HepG2 (cell line): ENCODE data around the gene CCDC85C. TPM values are rescaled to one million over a fixed set of nuclear protein-coding genes. Genes with fewer than 3 reads are reported as not detected.

Experiments
- ATAC-seq: fragments of 200-7000 bp; cut with Tn5 transposase; 3 replicates; pipeline ENCODE4 v1.9.1; 2020; ENCODE audit warnings: mild to moderate bottlenecking, moderate library complexity
- BruUV-seq: library from RNA; stranded (reverse); fragments of 400-500 nt; replicated peaks from 2 replicates; lab custom pipeline; 2021; lab: Mats Ljungman, UMichigan
- CTCF ChIA-PET: fragments of 300-600 bp; formaldehyde crosslinking; extraction: SDS; loops from one replicate; lab custom pipeline; 2021; ENCODE audit warnings: low total read pairs, inconsistent platforms, low intra/inter-chr PET ratio; lab: Yijun Ruan, JAX
- POLR2A ChIA-PET: fragments of 350-600 bp; sonication (Branson Sonifier 250); formaldehyde crosslinking; loops from one replicate; lab custom pipeline; 2020; ENCODE audit warnings: antibody characterized with exemption, inconsistent platforms; lab: Yijun Ruan, JAX
- DNase-seq: peaks from one replicate; pipeline ENCODE4 v3.0.0-alpha.2; 2015; ENCODE audit warnings: low spot score
- FAIRE-seq: peaks from 3 replicates; lab custom pipeline; 2011; peaks lifted over from hg19 to GRCh38; lab: Jason Lieb, UNC
- H2AFZ ChIP-seq: one replicate; pipeline ENCODE4 v1.6.1; 2011; ENCODE audit warnings: low read length, inconsistent platforms
- H3K27ac ChIP-seq: fragments of 300-600 bp; 3 replicates; pipeline ENCODE4 v1.8.0; 2011; ENCODE audit warnings: mixed run types, mild to moderate bottlenecking, mixed read lengths, low read length, inconsistent platforms; ENCODE audit not compliant: insufficient read depth; ENCODE audit errors: extremely low read length
- H3K27me3 ChIP-seq, 2 experiments: fragments of 200-600 bp in 1 of 2; 2 replicates in 1 of 2; 3 replicates in 1 of 2; pipeline versions ENCODE4 v1.6.0 to v1.8.0; 2011; ENCODE audit warnings: low read length in 2 of 2, mild to moderate bottlenecking in 2 of 2, moderate library complexity in 2 of 2, inconsistent platforms in 1 of 2; ENCODE audit not compliant: insufficient read depth in 2 of 2, control insufficient read depth in 1 of 2
- H3K36me3 ChIP-seq, 2 experiments: fragments of 200-600 bp in 1 of 2; replicated peaks in 1 of 2; 2 replicates in 1 of 2; 3 replicates in 1 of 2; pipeline versions ENCODE4 v1.5.1 to v1.8.0; 2011; ENCODE audit warnings: low read length in 2 of 2, inconsistent platforms in 1 of 2; ENCODE audit not compliant: insufficient read depth in 2 of 2, control insufficient read depth in 1 of 2
- H3K4me1 ChIP-seq: 2 replicates; pipeline ENCODE4 v1.5.1; 2012; ENCODE audit warnings: low read length, inconsistent platforms; ENCODE audit not compliant: insufficient read depth
- H3K4me2 ChIP-seq: 2 replicates; pipeline ENCODE4 v1.6.0; 2011; ENCODE audit warnings: low read depth, low read length, inconsistent platforms
- H3K4me3 ChIP-seq, 3 experiments: fragments of 200-600 bp in 1 of 3; sonication (generic), shearing (Covaris generic) in 1 of 3; replicated peaks in 1 of 3; 2 replicates each; pipeline ENCODE4 v1.5.1; 2011 to 2016; ENCODE audit warnings: low read length in 3 of 3, inconsistent platforms in 2 of 3, low read depth in 2 of 3, mild to moderate bottlenecking in 2 of 3, control low read depth in 1 of 3, mixed read lengths in 1 of 3; ENCODE audit not compliant: insufficient read depth in 1 of 3
- H3K79me2 ChIP-seq: one replicate; pipeline ENCODE4 v1.6.1; 2011; ENCODE audit warnings: low read length, inconsistent platforms; ENCODE audit not compliant: insufficient read depth
- H3K9ac ChIP-seq: 2 replicates; pipeline ENCODE4 v1.6.0; 2011; ENCODE audit warnings: mild to moderate bottlenecking, low read depth, low read length, inconsistent platforms; ENCODE audit not compliant: insufficient read depth
- H3K9me3 ChIP-seq: 2 replicates; pipeline ENCODE4 v1.5.1; 2012; ENCODE audit warnings: mild to moderate bottlenecking, low read length
- H4K20me1 ChIP-seq: 2 replicates; pipeline ENCODE4 v1.6.0; 2011; ENCODE audit warnings: inconsistent platforms, mild to moderate bottlenecking, low read length, moderate library complexity; ENCODE audit not compliant: insufficient read depth
- CSRNP1 ChIP-seq: sonication (generic); formaldehyde crosslinking; IDR thresholded peaks from 2 replicates; pipeline ENCODE4 v1.8.1; 2023; ENCODE audit warnings: mild to moderate bottlenecking, missing genetic modification reagents
- FUBP1 ChIP-seq: sonication (generic); formaldehyde crosslinking; IDR thresholded peaks from 2 replicates; pipeline ENCODE4 v1.5.1; 2020; ENCODE audit warnings: missing genetic modification reagents, mild to moderate bottlenecking, borderline replicate concordance
- GPN1 ChIP-seq: sonication (generic); formaldehyde crosslinking; IDR thresholded peaks from 2 replicates; pipeline ENCODE4 v1.5.1; 2020; ENCODE audit warnings: missing genetic modification reagents, borderline replicate concordance
- JUND ChIP-seq: sonication (generic); formaldehyde crosslinking; IDR thresholded peaks from 2 replicates; pipeline ENCODE4 v1.8.0; 2022; ENCODE audit warnings: mild to moderate bottlenecking, missing genetic modification reagents
- KDM5B ChIP-seq: sonication (generic); formaldehyde crosslinking; IDR thresholded peaks from 2 replicates; pipeline ENCODE4 v1.4.0; 2020; ENCODE audit warnings: missing genetic modification reagents, mild to moderate bottlenecking, borderline replicate concordance
- KLF12 ChIP-seq: sonication (generic); formaldehyde crosslinking; IDR thresholded peaks from 2 replicates; pipeline ENCODE4 v1.4.0; 2020; ENCODE audit warnings: missing genetic modification reagents, borderline replicate concordance
- KLF6 ChIP-seq: IDR thresholded peaks from 2 replicates; pipeline ENCODE4 v1.8.0; 2016; ENCODE audit warnings: missing biosample characterization, missing genetic modification reagents
- MEIS2 ChIP-seq: sonication (generic); formaldehyde crosslinking; IDR thresholded peaks from 2 replicates; pipeline ENCODE4 v1.9.0; 2021; ENCODE audit warnings: mild to moderate bottlenecking, missing genetic modification reagents
- POGZ ChIP-seq: sonication (generic); formaldehyde crosslinking; IDR thresholded peaks from 2 replicates; pipeline ENCODE4 v1.4.0; 2020; ENCODE audit warnings: mild to moderate bottlenecking, missing genetic modification reagents
- SRSF1 ChIP-seq: fragments of 200-400 bp; formaldehyde crosslinking; optimal IDR thresholded peaks from 2 replicates; pipeline ENCODE3; 2017; ENCODE audit warnings: mild to moderate bottlenecking, low read depth, low read length, moderate library complexity
- TBX2 ChIP-seq: sonication (generic); formaldehyde crosslinking; IDR thresholded peaks from 2 replicates; pipeline ENCODE4 v1.5.0; 2020; ENCODE audit warnings: missing genetic modification reagents, mild to moderate bottlenecking, borderline replicate concordance
- ZMYM3 ChIP-seq: sonication (generic); formaldehyde crosslinking; IDR thresholded peaks from 2 replicates; pipeline ENCODE4 v1.5.1; 2020; ENCODE audit warnings: mild to moderate bottlenecking, missing genetic modification reagents
- ZNF180 ChIP-seq: sonication (generic); formaldehyde crosslinking; IDR thresholded peaks from 2 replicates; pipeline ENCODE4 v1.4.0; 2020; ENCODE audit warnings: low read depth, missing genetic modification reagents, borderline replicate concordance
- ZNF350 ChIP-seq: sonication (generic); formaldehyde crosslinking; IDR thresholded peaks from 2 replicates; pipeline ENCODE4 v1.4.0; 2020; ENCODE audit warnings: mild to moderate bottlenecking, low read depth, missing genetic modification reagents, borderline replicate concordance
- ZNF362 ChIP-seq: sonication (generic); formaldehyde crosslinking; IDR thresholded peaks from 2 replicates; pipeline ENCODE4 v1.4.0; 2020; ENCODE audit warnings: missing genetic modification reagents, mild to moderate bottlenecking, borderline replicate concordance
- ZNF543 ChIP-seq: sonication (generic); formaldehyde crosslinking; IDR thresholded peaks from 2 replicates; pipeline ENCODE4 v1.4.0; 2020; ENCODE audit warnings: mild to moderate bottlenecking, missing genetic modification reagents
- ZNF597 ChIP-seq: sonication (generic); formaldehyde crosslinking; IDR thresholded peaks from 2 replicates; pipeline ENCODE4 v1.5.0; 2020; ENCODE audit warnings: missing genetic modification reagents
- ZNF772 ChIP-seq: sonication (generic); formaldehyde crosslinking; IDR thresholded peaks from 2 replicates; pipeline ENCODE4 v1.5.0; 2020; ENCODE audit warnings: mild to moderate bottlenecking, missing genetic modification reagents
- ZNF83 ChIP-seq: sonication (generic); formaldehyde crosslinking; IDR thresholded peaks from 2 replicates; pipeline ENCODE4 v1.4.0; 2020; ENCODE audit warnings: missing genetic modification reagents, mild to moderate bottlenecking, borderline replicate concordance
- WGBS: methylation state at CpG from one replicate; pipeline ENCODE4 v1.1.6; 2017; ENCODE audit warnings: low lambda C conversion rate; 5-methylcytosine and 5-hydroxymethylcytosine counted together
- in situ Hi-C: cut with HindIII; loops from 2 replicates; pipeline ENCODE4 v1.10.0; 2017; ENCODE audit warnings: low pct_unique_long_range_greater_than_20kb; ENCODE audit not compliant: extremely low pct_ligation_motif_present
- intact Hi-C: fragments of 100-400 bp; cut with micrococcal nuclease; formaldehyde crosslinking; loops from one replicate; pipeline ENCODE4 v1.10.0; 2022; ENCODE audit not compliant: unreplicated experiment
- polyA plus RNA-seq, 8 experiments: library from polyadenylated mRNA; depleted of rRNA in 3 of 8; stranded (reverse) in 7 of 8; unstranded in 1 of 8; fragments of >200 nt; fragmentation: Illumina TruSeq in 4 of 8; extraction: Trizol in 4 of 8; gene quantifications; 2 replicates each; pipeline versions ENCODE4 v1.2.1 to v1.2.3, GENCODE V29; 2011 to 2016; ENCODE audit warnings: low read depth in 4 of 8, missing spikeins in 1 of 8, mixed read lengths in 1 of 8; ENCODE audit not compliant: insufficient read depth in 1 of 8
- total RNA-seq, 5 experiments: library from RNA; depleted of rRNA; stranded (reverse); fragments of >200 nt; fragmentation: Illumina TruSeq; extraction: Trizol; gene quantifications; 2 replicates each; pipeline ENCODE4 v1.2.3, GENCODE V29; 2016; ENCODE audit warnings: low read depth in 1 of 5

The CCDC85C gene
- total and polyA plus RNA-seq, 2 of the 13 experiments (the other 11 are each of a cell fraction or from before 2014, with no cell fraction given), result 18.8 to 43.8 TPM

- no peaks in the 10 kb centered on the region for H3K9me3 ChIP-seq
- H3K4me3 ChIP-seq, result peak overlapping the region; percentile 70 to 89 (median 83)
- WGBS, result 0% methylated on average over 2 of the region's 65 CpGs
- ATAC-seq (peak; percentile 79), FAIRE-seq (no peak), DNase-seq (peak; percentile 81)
- intact Hi-C loops (loop anchor here (1.0 kb wide), 1 partner anchor 38 kb away; no protein-coding TSS in a partner anchor), in situ Hi-C loops (loop anchor here (5.0 kb wide), 1 partner anchor 37 kb away; no protein-coding TSS in a partner anchor)
- peak overlapping the region; percentile 70 for H3K4me2 ChIP-seq
- POLR2A ChIA-PET, result interaction anchor here (0.8 to 8.6 kb wide), 7 partner anchors 20 to 123 kb away, joined by 3 to 101 read pairs (median 5); partner anchors contain the start of genes CCNK and SETD3
- no peaks in the 10 kb centered on the region; a peak in 1 of 5 replicates for H3K27me3 ChIP-seq
- H4K20me1 ChIP-seq, result peaks cover 15% of the 10 kb centered on the region
- H2AFZ ChIP-seq, result no peak overlapping the region
- peak overlapping the region; percentile 78 for H3K9ac ChIP-seq
- no TSS peak for BruUV-seq
- CTCF ChIA-PET, result no interaction called here
- peaks cover 44% of the 10 kb centered on the region for H3K79me2 ChIP-seq
- H3K27ac ChIP-seq, result peak overlapping the region; percentile 81
- H3K4me1 ChIP-seq, result peaks cover 44% of the 10 kb centered on the region
- 0 out of 5 replicates have a peak, but pooled peaks cover 0 to 2% of the 10 kb centered on the region in 2 experiments for H3K36me3 ChIP-seq
- TF ChIP-seq FUBP1 (CRISPR knock-in tag) (no peak), ZNF350 (CRISPR knock-in tag) (no peak), MEIS2 (no peak), ZNF597 (no peak), GPN1 (CRISPR knock-in tag) (no peak), SRSF1 (no peak), TBX2 (CRISPR knock-in tag) (no peak; the same call in 1 of the 2 replicates), KLF6 (CRISPR knock-in tag) (no peak), ZNF772 (CRISPR knock-in tag) (no peak), ZNF362 (CRISPR knock-in tag) (no peak), KLF12 (CRISPR knock-in tag) (peak; percentile 71; the same call in 1 of the 2 replicates), ZNF180 (CRISPR knock-in tag) (no peak), POGZ (CRISPR knock-in tag) (no peak), ZNF83 (no peak), KDM5B (CRISPR knock-in tag) (0 out of 2 replicates have a peak, but pooled peaks have one; percentile 63), ZNF543 (CRISPR knock-in tag) (no peak), JUND (CRISPR knock-in tag) (no peak), CSRNP1 (no peak), ZMYM3 (CRISPR knock-in tag) (no peak)
These were observed 315 bp upstream of the CCDC85C start for GRCh38 chr14:99604278-99604765.
